Fibroblast of pulmonary artery (primary cell): ENCODE results near the gene MAN1A1.

Source experiments
- DNase-seq: peaks from one replicate; pipeline ENCODE4 v3.0.0-alpha.2; 2010; ENCODE audit warnings: low read depth
- H3K4me3 ChIP-seq: replicated peaks from 2 replicates; pipeline ENCODE4 v1.5.1; 2011; ENCODE audit warnings: low read depth, mild to moderate bottlenecking, control low read depth, low read length, moderate library complexity
- CTCF ChIP-seq: IDR thresholded peaks from 2 replicates; pipeline ENCODE4 v1.5.1; 2011; ENCODE audit warnings: mild to moderate bottlenecking, control low read depth, low read length, inconsistent platforms; ENCODE audit errors: missing control alignments

MAN1A1 gene

GRCh38 chr6:119370080-119370479, 20.5 kb upstream of the MAN1A1 start:
- no peak overlapping the region for H3K4me3 ChIP-seq
- TF ChIP-seq CTCF: no peak
- no peak for DNase-seq

GRCh38 chr6:119368921-119369320, 19.4 kb upstream of the MAN1A1 start:
- TF ChIP-seq CTCF: no peak
- DNase-seq: no peak

GRCh38 chr6:119361209-119361608, 11.6 kb upstream of the MAN1A1 start:
- TF ChIP-seq CTCF: no peak
- no peak for DNase-seq
- no peak overlapping the region for H3K4me3 ChIP-seq

More at GRCh38 chr6:119368921-119369320, 19.4 kb upstream of the MAN1A1 start:
- H3K4me3 ChIP-seq: no peak overlapping the region

GRCh38 chr6:119360262-119360915, 10.8 kb upstream of the MAN1A1 start:
- no peak for DNase-seq
- H3K4me3 ChIP-seq: no peak overlapping the region
- no peak for TF ChIP-seq CTCF

DNA sequence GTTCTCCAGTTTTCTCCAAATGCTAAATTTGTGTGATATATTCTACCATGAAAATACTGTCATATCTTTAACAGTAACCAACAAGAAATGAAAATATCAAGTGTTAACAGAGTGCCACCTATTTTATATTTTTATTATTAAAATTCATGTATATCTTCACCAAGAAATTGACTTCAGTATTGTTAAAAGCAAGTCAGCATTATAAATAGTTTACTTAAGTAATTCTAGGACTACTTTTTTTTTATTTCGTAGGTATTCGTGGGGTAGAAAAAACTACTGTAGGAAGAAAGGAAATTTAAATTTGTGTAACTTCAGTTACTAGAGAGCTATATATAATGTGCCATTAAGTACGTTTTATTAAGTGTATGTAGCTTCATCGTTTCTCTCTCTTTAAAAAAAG, 6.3 kb upstream of the MAN1A1 start:
- no peak for DNase-seq
- no peak for TF ChIP-seq CTCF
- H3K4me3 ChIP-seq: no peak overlapping the region

- no peak overlapping the region for H3K4me3 ChIP-seq
- no peak for TF ChIP-seq CTCF
- no peak for DNase-seq
Measured at GRCh38 chr6:119355157-119355556, 5.6 kb upstream of the MAN1A1 start.

- DNase-seq: no peak
- no peak overlapping the region for H3K4me3 ChIP-seq
- no peak for TF ChIP-seq CTCF
Measured at GRCh38 chr6:119353696-119354095, 4.1 kb upstream of the MAN1A1 start.
